WTC11 (cell line): ENCODE results near the gene RIPOR3. TPM values are rescaled to one million over a fixed set of nuclear protein-coding genes. Genes with fewer than 3 reads are reported as not detected.

ENCODE experiments used
- ATAC-seq: fragments of 200-7000 bp; cut with Tn5 transposase; 2 replicates; pipeline ENCODE4 v1.10.0; 2021; ENCODE audit warnings: mild to moderate bottlenecking, moderate library complexity
- CTCF ChIA-PET: fragments of 300-600 bp; sonication (Branson Sonifier 250); formaldehyde crosslinking; loops from one replicate; lab custom pipeline; 2021; ENCODE audit warnings: antibody characterized with exemption; lab: Charles Lee
- POLR2A ChIA-PET: fragments of 350-600 bp; sonication (Branson Sonifier 250); formaldehyde crosslinking; loops from one replicate; lab custom pipeline; 2021; ENCODE audit warnings: antibody characterized with exemption; lab: Charles Lee
- DNase-seq: peaks from one replicate; pipeline ENCODE4 v3.0.0; 2021; ENCODE audit warnings: low spot score
- H3K27ac Mint-ChIP-seq: 2 replicates; pipeline ENCODE4 v1.8.0; 2021; ENCODE audit warnings: mixed read lengths
- H3K27me3 Mint-ChIP-seq: 2 replicates; pipeline ENCODE4 v1.8.0; 2021; ENCODE audit warnings: low read depth, mild to moderate bottlenecking, moderate library complexity, mixed read lengths
- H3K36me3 Mint-ChIP-seq: 2 replicates; pipeline ENCODE4 v1.8.0; 2021; ENCODE audit warnings: mixed read lengths
- H3K4me1 Mint-ChIP-seq: 2 replicates; pipeline ENCODE4 v1.8.0; 2022; ENCODE audit warnings: mixed read lengths
- H3K4me3 Mint-ChIP-seq: 2 replicates; pipeline ENCODE4 v1.8.0; 2021; ENCODE audit warnings: mild to moderate bottlenecking, moderate library complexity, mixed read lengths
- H3K9me3 Mint-ChIP-seq: 2 replicates; pipeline ENCODE4 v1.8.0; 2021; ENCODE audit warnings: mixed read lengths
- ARID4B ChIP-seq: sonication (generic); formaldehyde crosslinking; IDR thresholded peaks from 2 replicates; pipeline ENCODE4 v1.8.0; 2023; ENCODE audit warnings: missing genetic modification reagents, mild to moderate bottlenecking, borderline replicate concordance
- ATF1 ChIP-seq: sonication (generic); formaldehyde crosslinking; IDR thresholded peaks from 2 replicates; pipeline ENCODE4 v1.8.1; 2023; ENCODE audit warnings: mild to moderate bottlenecking, moderate library complexity, missing genetic modification reagents
- CBFB ChIP-seq: sonication (generic); formaldehyde crosslinking; IDR thresholded peaks from 2 replicates; pipeline ENCODE4 v1.8.1; 2022; ENCODE audit warnings: mild to moderate bottlenecking, low read depth, missing genetic modification reagents
- CTCF ChIP-seq: fragments of 200-600 bp; IDR thresholded peaks from 2 replicates; pipeline ENCODE4 v1.8.0; 2022; ENCODE audit warnings: antibody characterized with exemption
- E2F1 ChIP-seq: sonication (generic); formaldehyde crosslinking; IDR thresholded peaks from 2 replicates; pipeline ENCODE4 v1.8.0; 2022; ENCODE audit warnings: mild to moderate bottlenecking, missing genetic modification reagents
- FOXJ3 ChIP-seq: sonication (generic); formaldehyde crosslinking; IDR thresholded peaks from 2 replicates; pipeline ENCODE4 v1.9.0; 2021; ENCODE audit warnings: missing genetic modification reagents, mild to moderate bottlenecking, borderline replicate concordance
- MXD4 ChIP-seq: fragments of 250-450 bp; sonication (Bioruptor Pico); IDR thresholded peaks from 2 replicates; pipeline ENCODE4 v1.8.0; 2021; ENCODE audit warnings: mild to moderate bottlenecking, moderate library complexity, borderline replicate concordance
- NFATC4 ChIP-seq: fragments of 250-450 bp; sonication (Bioruptor Pico); IDR thresholded peaks from 2 replicates; pipeline ENCODE4 v1.9.0; 2021; ENCODE audit warnings: mild to moderate bottlenecking
- SMAD4 ChIP-seq: sonication (generic); formaldehyde crosslinking; IDR thresholded peaks from 2 replicates; pipeline ENCODE4 v1.8.0; 2022; ENCODE audit warnings: mild to moderate bottlenecking, missing genetic modification reagents
- TCF7 ChIP-seq: sonication (generic); formaldehyde crosslinking; IDR thresholded peaks from 2 replicates; pipeline ENCODE4 v1.8.0; 2022; ENCODE audit warnings: mild to moderate bottlenecking, low read depth, missing genetic modification reagents, moderate library complexity
- USF1 ChIP-seq: sonication (generic); formaldehyde crosslinking; IDR thresholded peaks from 2 replicates; pipeline ENCODE4 v1.8.0; 2022; ENCODE audit warnings: mild to moderate bottlenecking, missing genetic modification reagents
- ZNF121 ChIP-seq: sonication (generic); formaldehyde crosslinking; IDR thresholded peaks from 2 replicates; pipeline ENCODE4 v1.8.0; 2023; ENCODE audit warnings: missing genetic modification reagents
- ZNF219 ChIP-seq: sonication (generic); formaldehyde crosslinking; IDR thresholded peaks from 2 replicates; pipeline ENCODE4 v1.8.0; 2023; ENCODE audit warnings: missing genetic modification reagents, mild to moderate bottlenecking, borderline replicate concordance
- ZNF263 ChIP-seq: sonication (generic); formaldehyde crosslinking; IDR thresholded peaks from 2 replicates; pipeline ENCODE4 v1.8.1; 2022; ENCODE audit warnings: low read depth, mild to moderate bottlenecking, moderate library complexity, missing genetic modification reagents
- ZNF281 ChIP-seq: sonication (generic); formaldehyde crosslinking; IDR thresholded peaks from 2 replicates; pipeline ENCODE4 v1.8.0; 2023; ENCODE audit warnings: mild to moderate bottlenecking, missing genetic modification reagents
- ZNF317 ChIP-seq: sonication (generic); formaldehyde crosslinking; IDR thresholded peaks from 2 replicates; pipeline ENCODE4 v1.8.1; 2023; ENCODE audit warnings: low read depth, mild to moderate bottlenecking, moderate library complexity, missing genetic modification reagents, borderline replicate concordance
- total RNA-seq: library from RNA; stranded (reverse); gene quantifications from 3 replicates; pipeline ENCODE4 v1.2.3, GENCODE V29; 2021
- TF ChIP-seq, protein P1 (sequence below): sonication (generic); formaldehyde crosslinking; IDR thresholded peaks from 2 replicates; pipeline ENCODE4 v1.8.1; 2023; ENCODE audit warnings: mild to moderate bottlenecking, missing genetic modification reagents
- TF ChIP-seq, protein P2 (sequence below): fragments of 250-450 bp; sonication (Bioruptor Pico); conservative IDR thresholded peaks from 2 replicates; pipeline ENCODE4 v1.9.0; 2021; ENCODE audit warnings: mild to moderate bottlenecking

The RIPOR3 gene
- total RNA-seq, 1 experiment from 2014 or later: 6.5 TPM

- TF ChIP-seq ZNF219 (CRISPR knock-in tag): no peak
- no peak for TF ChIP-seq ATF1 (CRISPR knock-in tag)
- TF ChIP-seq ARID4B (CRISPR knock-in tag): no peak
- TF ChIP-seq ZNF263 (CRISPR knock-in tag): no peak
- TF ChIP-seq, protein P1, sequence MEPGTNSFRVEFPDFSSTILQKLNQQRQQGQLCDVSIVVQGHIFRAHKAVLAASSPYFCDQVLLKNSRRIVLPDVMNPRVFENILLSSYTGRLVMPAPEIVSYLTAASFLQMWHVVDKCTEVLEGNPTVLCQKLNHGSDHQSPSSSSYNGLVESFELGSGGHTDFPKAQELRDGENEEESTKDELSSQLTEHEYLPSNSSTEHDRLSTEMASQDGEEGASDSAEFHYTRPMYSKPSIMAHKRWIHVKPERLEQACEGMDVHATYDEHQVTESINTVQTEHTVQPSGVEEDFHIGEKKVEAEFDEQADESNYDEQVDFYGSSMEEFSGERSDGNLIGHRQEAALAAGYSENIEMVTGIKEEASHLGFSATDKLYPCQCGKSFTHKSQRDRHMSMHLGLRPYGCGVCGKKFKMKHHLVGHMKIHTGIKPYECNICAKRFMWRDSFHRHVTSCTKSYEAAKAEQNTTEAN (CRISPR knock-in tag): no peak
- TF ChIP-seq E2F1 (CRISPR knock-in tag): no peak
- TF ChIP-seq, all 79 proteins: peak for 0
These were observed 98.9 kb downstream of the RIPOR3 start (continued) for GRCh38 chr20:50592282-50593004.

DNA sequence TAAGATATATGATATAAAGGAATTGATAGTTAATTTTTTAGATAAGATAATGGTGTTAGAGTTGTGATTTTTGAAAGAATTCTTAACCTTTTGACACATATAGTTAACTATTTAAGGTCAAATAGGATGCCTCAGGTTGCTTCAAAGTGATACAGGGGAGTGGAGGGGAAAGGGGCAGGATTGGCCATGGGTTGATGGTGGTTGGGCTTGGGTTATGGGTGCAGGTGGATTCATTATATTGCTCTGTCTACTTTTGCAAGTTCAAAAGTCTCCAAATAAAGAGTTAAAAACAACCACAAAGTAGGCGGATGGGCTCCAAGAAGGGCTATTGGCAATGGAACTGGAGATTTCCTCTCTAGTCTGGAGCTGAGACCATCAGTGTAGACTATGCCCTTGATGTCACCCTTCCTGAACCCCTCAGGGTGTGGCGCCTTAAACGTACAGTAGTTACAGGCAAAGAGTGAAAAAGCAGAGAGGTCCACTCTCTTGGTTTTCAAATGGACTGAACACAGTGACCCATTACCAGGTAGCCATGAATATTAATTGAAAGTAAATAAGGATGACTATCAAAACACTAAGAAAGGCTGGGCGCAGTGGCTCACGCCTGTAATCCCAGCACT is 100.0 kb downstream of the RIPOR3 start:
- no peak for DNase-seq
- Mint-ChIP-seq H3K4me3 (no peak overlapping the region), H3K9me3 (no peaks in the 10 kb centered on the region), H3K36me3 (peaks cover 3% of the 10 kb centered on the region; the same call in 1 of the 2 replicates), H3K27ac (no peak overlapping the region), H3K4me1 (peaks cover 8% of the 10 kb centered on the region), H3K27me3 (no peaks in the 10 kb centered on the region)
- ATAC-seq: no peak
- POLR2A ChIA-PET: no interaction called here
- CTCF ChIA-PET: interaction anchor here (1.2 kb wide), 2 partner anchors 13 to 204 kb away, joined by 3 read pairs; partner anchors contain the start of gene BCAS4
- TF ChIP-seq TCF7: no peak
- TF ChIP-seq SMAD4 (CRISPR knock-in tag): no peak
- no peak for TF ChIP-seq MXD4 (CRISPR knock-in tag)
- no peak for TF ChIP-seq USF1 (CRISPR knock-in tag)
- TF ChIP-seq ZNF121 (CRISPR knock-in tag): no peak
- no peak for TF ChIP-seq ZNF281 (CRISPR knock-in tag)
- no peak for TF ChIP-seq NFATC4 (CRISPR knock-in tag)
- no peak for TF ChIP-seq CTCF
- no peak for TF ChIP-seq FOXJ3
- no peak for TF ChIP-seq CBFB (CRISPR knock-in tag)
- TF ChIP-seq, protein P2, sequence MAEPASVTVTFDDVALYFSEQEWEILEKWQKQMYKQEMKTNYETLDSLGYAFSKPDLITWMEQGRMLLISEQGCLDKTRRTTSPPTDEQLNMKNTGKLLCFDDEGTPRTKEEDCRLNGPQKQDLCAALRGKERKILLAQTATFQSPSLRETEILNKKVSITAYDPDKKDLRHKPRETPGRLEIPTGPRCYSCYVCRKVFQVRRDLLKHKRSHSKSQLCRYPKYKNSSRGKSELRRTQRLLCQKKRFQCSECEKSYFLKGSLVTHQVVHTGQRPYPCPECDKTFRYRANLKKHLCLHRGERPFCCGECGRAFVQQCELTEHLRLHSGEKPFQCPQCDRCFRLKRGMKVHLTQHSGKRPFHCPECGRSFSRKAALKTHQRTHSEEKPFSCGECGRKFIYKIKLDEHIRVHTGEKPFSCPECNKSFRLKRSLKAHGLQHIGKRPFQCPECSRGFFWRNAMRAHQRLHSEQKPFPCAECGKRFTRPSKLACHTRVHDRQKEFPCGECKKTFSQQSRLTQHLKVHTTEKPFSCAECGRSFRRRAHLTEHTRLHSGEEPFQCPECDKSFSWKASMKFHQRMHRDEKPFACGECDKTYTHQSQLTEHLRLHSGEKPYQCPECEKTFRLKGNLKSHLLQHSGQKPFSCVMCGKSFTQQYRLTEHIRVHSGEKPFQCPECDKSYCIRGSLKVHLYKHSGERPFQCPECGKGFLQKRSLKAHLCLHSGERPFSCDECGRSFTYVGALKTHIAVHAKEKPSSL: no peak
- TF ChIP-seq ZNF317 (CRISPR knock-in tag): no peak
